NCI-H2171 (cell line): Measurements from ENCODE around the gene CTDSP2.
"Not testable (repeated sequence)": the region's sequence is repeated elsewhere in the genome, so short reads cannot be mapped to it uniquely, and the experiment has no call there.

Experiments
- DNase-seq: peaks from one replicate; lab custom pipeline; 2025; lab: John Stamatoyannopoulos, UW

The CTDSP2 gene

DNA sequence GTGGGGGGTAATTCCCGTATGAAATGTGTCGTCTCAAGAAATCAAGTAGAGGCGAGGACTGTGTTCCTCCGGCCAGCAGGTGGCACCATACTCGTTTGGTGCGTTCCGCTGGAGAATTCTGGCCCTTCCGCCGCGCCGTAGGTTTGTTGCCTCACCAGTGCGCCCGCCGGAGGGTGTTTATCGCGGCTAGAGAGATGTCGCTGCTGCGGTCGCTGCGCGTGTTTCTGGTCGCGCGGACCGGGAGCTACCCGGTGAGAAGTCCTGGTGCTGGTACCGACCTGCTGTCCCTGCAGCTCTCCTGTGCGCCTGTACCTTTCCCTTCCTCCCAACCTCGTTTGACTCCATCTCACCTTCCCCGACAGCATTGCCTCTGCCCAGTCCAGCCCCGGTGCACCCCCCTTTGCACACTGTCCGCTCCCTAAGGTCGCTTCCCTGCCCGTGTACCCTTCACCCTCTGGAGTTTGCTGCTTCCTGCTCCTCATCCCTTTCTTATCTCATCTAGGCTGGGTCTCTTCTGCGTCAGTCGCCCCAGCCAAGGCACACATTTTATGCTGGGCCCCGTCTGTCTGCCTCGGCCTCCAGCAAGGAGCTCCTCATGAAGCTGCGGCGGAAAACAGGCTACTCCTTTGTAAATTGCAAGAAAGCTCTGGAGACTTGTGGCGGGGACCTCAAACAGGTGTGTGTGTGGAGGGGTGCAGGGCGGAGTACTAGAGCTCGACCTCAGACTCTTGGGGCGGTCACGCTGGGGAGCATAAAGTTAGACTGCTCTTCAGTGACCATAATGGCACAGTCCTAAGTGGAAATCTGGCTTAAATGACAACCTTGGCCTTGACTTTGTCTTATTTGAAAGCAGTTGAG lies 63.7 kb downstream of the CTDSP2 start, which contains the start of gene TSFM:
Gene TSFM, plus strand, starts transcription at position 180 of the 858 bp plus-strand sequence. Its CDS starts 15 bp downstream, at position 195.
- peak; percentile 93 for DNase-seq

DNA sequence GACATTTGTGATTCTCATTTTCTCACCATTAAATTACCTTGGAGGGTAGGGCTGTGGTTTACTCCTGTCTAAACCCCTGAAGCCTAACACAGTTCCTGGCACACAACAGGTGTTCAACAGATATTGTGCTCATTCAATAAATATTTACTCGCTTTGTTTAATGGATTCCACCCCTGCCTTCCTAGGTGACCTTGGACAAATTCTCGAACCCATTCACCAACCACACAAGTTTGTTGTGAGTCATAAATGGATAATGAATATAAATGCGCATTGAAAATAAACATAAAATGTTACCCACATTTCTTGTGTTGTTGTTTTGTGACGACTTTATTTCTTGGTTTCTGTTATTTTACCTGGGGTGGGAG lies 64.3 kb downstream of the CTDSP2 start:
- no peak for DNase-seq

DNA sequence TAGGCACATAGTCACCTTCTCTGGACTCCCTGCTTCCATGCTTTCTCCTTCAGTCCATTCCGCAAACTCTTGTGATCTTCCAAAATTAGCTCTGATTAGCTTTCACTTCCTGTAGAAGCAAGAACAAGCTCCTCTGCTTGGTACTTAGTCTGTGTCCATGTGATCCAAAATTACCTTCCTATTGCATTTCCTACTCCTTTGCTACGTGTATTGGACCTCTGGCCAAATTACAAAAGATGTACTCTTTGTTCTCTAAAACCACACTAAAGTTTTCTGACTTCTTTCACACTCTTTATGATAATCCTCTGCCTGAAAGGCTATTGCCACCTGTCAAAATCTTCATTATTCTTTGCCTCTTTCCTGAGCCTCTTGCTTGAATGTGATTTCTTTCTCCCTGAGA lies 64.7 kb downstream of the CTDSP2 start:
- no peak for DNase-seq

- no peak for DNase-seq
Observed at GRCh38 chr12:57781244-57781643, 65.3 kb downstream of the CTDSP2 start.

GRCh38 chr12:57780284-57780897 lies 66.1 kb downstream of the CTDSP2 start:
- no peak for DNase-seq

- no peak for DNase-seq
Observed at GRCh38 chr12:57779736-57780135, 66.8 kb downstream of the CTDSP2 start.

DNA sequence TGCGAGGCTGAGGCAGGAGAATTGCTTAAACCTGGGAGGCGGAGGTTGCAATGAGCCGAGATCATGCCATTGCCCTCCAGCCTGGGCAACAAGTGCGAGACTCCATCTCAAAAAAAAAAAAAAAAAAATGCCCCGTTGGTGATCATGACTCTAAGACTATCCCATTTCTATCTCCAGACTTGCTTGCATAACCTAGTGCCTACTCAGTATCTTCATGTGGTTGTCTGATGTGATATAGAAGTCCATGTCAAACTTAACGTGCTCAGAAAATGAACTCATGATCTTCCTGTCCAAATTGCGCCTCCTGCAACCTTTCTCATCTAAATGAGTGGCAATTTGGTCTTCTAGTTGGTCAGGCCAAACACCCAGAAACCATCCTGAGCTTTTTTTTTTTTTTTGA lies 68.6 kb downstream of the CTDSP2 start:
- no peak for DNase-seq

GRCh38 chr12:57777367-57777766 lies 69.2 kb downstream of the CTDSP2 start:
- no peak for DNase-seq

- no peak for DNase-seq
Observed at GRCh38 chr12:57776247-57776587, 70.3 kb downstream of the CTDSP2 start.

GRCh38 chr12:57775563-57776246 lies 70.8 kb downstream of the CTDSP2 start:
- DNase-seq = no peak

DNA sequence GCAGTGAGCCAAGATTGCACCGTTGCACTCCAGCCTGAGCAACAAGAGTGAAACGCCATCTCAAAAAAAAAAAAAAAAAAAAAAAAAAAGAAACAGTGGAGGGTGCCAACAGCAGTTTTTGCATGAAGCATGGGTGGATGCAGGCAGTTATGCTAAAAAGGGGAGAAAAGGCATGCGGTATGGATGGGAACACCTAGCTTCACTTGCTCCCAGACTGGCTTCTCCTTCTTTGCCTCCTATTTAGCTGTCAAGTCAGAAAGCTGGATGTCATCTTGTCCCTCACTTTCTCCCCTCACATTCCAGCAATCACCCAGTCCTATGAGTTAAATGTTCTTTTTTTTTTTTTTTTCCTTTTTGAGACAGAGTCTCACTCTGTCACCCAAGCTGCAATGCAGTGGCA lies 71.5 kb downstream of the CTDSP2 start:
- no peak for DNase-seq

DNA sequence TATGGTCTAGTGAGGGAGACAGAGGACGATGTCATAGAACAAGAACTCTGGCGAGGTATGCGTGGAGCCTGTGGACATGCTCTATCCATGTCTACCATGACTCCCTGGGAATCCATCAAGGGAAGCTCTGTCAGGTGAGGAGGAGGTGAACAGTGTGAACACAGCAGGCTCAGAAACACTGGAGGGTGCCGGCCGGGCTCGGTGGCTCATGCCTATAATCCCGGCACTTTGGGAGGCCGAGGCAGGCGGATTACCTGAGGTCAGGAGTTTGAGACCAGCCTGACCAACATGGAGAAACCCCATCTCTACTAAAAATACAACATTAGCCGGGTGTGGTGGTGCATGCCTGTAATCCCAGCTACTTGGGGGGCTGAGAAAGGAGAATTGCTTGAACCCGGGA lies 71.9 kb downstream of the CTDSP2 start:
- DNase-seq = not testable (repeated sequence)

DNA sequence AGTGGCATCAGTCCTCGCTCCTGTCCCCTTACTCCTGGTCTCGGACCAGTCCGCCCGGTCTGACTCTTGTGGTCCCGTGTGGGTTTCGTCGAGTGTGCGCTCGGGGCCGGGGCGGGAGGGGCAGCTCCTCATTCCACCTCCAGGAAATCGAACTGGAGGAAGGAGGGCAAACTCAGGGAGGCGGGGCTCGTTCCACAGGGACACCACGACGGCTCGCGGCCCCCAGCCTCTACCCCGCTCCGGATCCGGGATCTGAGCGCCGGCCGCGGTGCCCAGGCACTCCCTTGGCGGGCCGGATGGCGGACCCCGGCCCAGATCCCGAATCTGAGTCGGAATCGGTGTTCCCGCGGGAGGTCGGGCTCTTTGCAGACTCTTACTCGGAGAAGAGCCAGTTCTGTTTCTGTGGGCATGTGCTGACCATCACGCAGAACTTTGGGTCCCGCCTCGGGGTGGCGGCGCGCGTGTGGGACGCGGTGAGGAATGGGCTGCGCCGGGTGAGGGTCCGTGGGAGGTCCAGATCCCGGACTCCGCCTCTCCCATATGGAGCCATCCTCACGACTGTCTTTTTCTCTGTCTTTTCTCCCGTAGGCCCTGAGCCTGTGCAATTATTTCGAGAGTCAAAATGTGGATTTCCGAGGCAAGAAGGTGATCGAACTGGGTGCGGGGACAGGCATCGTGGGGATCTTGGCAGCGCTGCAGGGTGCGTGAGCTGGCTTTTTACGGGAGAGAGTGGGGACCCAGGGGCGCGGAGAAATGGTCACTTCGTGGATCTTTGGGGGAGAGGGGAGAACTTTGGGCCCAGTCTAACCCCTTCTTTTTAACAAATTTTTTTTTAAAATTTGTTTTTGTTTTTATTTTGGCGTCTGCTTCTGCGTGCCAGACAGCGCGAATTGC lies 73.9 kb downstream of the CTDSP2 start, which contains the start of gene EEF1AKMT3:
Gene EEF1AKMT3, plus strand, starts transcription at position 186 of the 894 bp plus-strand sequence. Its CDS starts 111 bp downstream, at position 297.
- DNase-seq = peak; percentile 23

- DNase-seq = peak; percentile 95
Observed at GRCh38 chr12:57771873-57772428, 74.6 kb downstream of the CTDSP2 start, which contains the start of gene METTL1. METTL1 (minus strand) TSS chr12:57772105; CDS start chr12:57772083, 22 bp downstream.

DNA sequence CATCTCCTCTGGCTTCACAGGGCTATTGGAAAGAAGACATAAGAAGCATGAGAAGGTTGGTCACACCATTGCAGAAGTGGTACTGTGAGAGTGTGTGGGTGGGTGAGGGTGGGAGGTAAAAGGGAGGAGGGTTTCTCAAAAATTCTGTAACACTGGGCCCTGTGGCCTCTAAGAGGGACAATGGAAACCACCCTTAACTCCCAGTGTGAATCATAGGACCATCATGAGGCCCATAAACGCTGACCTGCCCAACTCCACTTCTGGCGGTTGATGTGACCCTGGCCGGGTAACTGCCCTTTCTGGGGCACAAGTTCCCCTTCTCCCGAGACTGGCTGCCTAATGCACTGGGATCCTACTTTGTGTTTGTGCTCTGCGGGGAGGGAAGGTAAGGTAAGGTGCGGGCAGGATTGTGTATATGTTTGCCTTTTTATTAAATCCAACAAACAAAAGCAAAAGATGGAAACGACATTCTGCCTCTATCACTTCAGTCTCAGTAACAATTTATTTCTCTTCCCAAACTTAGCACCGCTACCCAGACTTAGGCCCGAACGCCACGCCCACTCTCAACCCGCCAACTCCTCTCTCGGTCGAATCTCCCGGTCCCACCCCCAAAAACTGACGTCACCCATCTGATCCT lies 75.2 kb downstream of the CTDSP2 start:
- DNase-seq = peak; percentile 89

GRCh38 chr12:57770734-57771133 lies 75.8 kb downstream of the CTDSP2 start:
- DNase-seq = no peak
